ENCODE measurements around the gene TP53BP2. TPM values are rescaled to one million over a fixed set of nuclear protein-coding genes. Genes with fewer than 3 reads are reported as not detected.
"Not testable (repeated sequence)": the region's sequence is repeated elsewhere in the genome, so short reads cannot be mapped to it uniquely, and the experiment has no call there.

The TP53BP2 gene
- total RNA-seq, 2 experiments from 2014 or later = 56.0 to 58.7 TPM

DNA sequence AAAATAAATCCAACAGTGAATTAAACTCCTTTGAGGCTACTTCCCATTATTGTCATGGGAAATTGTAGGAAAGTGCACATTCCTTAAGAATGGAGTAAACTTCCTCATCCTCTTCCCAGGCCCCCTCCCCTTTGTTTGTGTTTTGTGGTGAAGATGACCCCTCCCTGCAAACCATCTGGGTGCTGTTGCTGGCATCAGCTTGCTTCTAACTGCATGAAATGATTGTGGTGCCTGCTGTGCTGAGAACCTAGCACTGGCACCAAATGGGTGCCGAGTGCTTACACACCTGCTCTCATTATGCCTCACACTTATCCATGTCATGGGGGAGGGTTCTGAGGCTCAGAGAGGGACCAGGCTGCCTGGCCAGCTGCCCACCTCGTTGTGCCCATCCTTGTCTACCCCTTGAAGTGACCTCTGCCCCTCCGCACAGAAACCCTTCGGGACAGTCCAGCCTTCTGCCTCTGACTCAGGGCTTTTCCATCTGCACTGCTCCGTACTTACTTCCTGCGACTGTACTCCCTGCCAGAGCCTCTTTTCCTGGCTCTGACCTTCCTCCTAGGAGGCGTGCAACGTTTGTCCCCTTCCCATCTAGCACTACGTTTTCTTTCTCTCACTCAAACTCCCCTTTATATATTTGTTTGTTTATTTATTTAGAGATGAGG, 102.8 kb downstream of the TP53BP2 start:
- H3K4me3 Mint-ChIP-seq = no peak overlapping the region
- POLR2A ChIA-PET = no interaction called here
- H3K9me3 Mint-ChIP-seq = no peaks in the 10 kb centered on the region
- CTCF ChIA-PET = no interaction called here
- peaks cover 2% of the 10 kb centered on the region for H3K36me3 Mint-ChIP-seq
- no peak for DNase-seq
- intact Hi-C loops (cut with micrococcal nuclease) = no loop called here
- no peak overlapping the region for H3K27ac Mint-ChIP-seq
- H3K27me3 Mint-ChIP-seq = no peaks in the 10 kb centered on the region
- peaks cover 12% of the 10 kb centered on the region for H3K4me1 Mint-ChIP-seq (ENCODE audit: low read depth)

DNA sequence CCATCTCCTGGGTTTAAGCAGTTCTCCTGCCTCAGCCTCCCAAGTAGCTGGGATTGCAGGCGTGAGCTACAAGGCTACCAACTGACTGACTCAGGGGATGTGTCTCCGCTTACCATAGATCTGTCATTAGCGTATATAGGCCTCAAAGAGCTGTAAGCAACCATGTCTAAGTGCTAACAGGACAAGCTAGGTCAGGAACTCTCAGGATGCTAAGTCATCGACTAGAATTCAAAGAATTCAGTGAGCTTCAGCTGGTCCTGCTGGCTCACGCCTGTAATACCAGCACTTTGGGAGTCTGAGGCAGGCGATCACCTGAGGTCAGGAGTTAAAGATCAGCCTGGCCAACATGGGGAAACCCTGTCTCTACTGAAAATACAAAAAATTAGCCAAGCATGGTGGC, 103.9 kb downstream of the TP53BP2 start:
- Mint-ChIP-seq H3K9me3 (no peaks in the 10 kb centered on the region), H3K4me1 (ENCODE audit: low read depth) (peaks cover 2% of the 10 kb centered on the region), H3K4me3 (no peak overlapping the region), H3K36me3 (peaks cover 2% of the 10 kb centered on the region), H3K27me3 (no peaks in the 10 kb centered on the region), H3K27ac (peak overlapping the region; percentile 13)
- intact Hi-C loops (cut with micrococcal nuclease) = no loop called here
- no peak for DNase-seq
- CTCF ChIA-PET = interaction anchor here (2.9 kb wide), 1 partner anchor 8 kb away, joined by 20 read pairs; no protein-coding TSS in a partner anchor
- POLR2A ChIA-PET = no interaction called here

- H3K27ac Mint-ChIP-seq; H3K4me1 Mint-ChIP-seq (ENCODE audit: low read depth); H3K36me3 Mint-ChIP-seq; H3K9me3 Mint-ChIP-seq; H3K27me3 Mint-ChIP-seq; intact Hi-C loops (cut with micrococcal nuclease); DNase-seq; H3K4me3 Mint-ChIP-seq: not testable (repeated sequence)
- ChIA-PET CTCF (interaction anchor here (2.9 kb wide), 1 partner anchor 9 kb away, joined by 20 read pairs; no protein-coding TSS in a partner anchor), POLR2A (interaction anchor here (1.2 kb wide), 1 partner anchor 9 kb away, joined by 3 read pairs; no protein-coding TSS in a partner anchor)
These were observed 105.6 kb downstream of the TP53BP2 start for GRCh38 chr1:223740038-223740736.

- ChIA-PET CTCF (interaction anchor here (1.2 to 2.9 kb wide), 2 partner anchors 10 to 41 kb away, joined by 3 to 20 read pairs; no protein-coding TSS in a partner anchor), POLR2A (no interaction called here)
- no peaks in the 10 kb centered on the region for H3K27me3 Mint-ChIP-seq
- intact Hi-C loops (cut with micrococcal nuclease) = no loop called here
- H3K27ac Mint-ChIP-seq = no peak overlapping the region
- no peaks in the 10 kb centered on the region for H3K9me3 Mint-ChIP-seq
- peaks cover 2% of the 10 kb centered on the region for H3K4me1 Mint-ChIP-seq (ENCODE audit: low read depth)
- DNase-seq = no peak
- H3K4me3 Mint-ChIP-seq = no peak overlapping the region
- H3K36me3 Mint-ChIP-seq = peaks cover 2% of the 10 kb centered on the region
These were observed 106.2 kb downstream of the TP53BP2 start for GRCh38 chr1:223739366-223740037.

GRCh38 chr1:223738465-223739365, 107.0 kb downstream of the TP53BP2 start:
- Mint-ChIP-seq H3K27ac (no peak overlapping the region), H3K36me3 (peaks cover 4% of the 10 kb centered on the region), H3K27me3 (no peaks in the 10 kb centered on the region), H3K4me1 (ENCODE audit: low read depth) (peaks cover 6% of the 10 kb centered on the region), H3K4me3 (no peak overlapping the region), H3K9me3 (no peaks in the 10 kb centered on the region)
- no peak for DNase-seq
- CTCF ChIA-PET = interaction anchor here (0.8 to 2.9 kb wide), 6 partner anchors 10 to 43 kb away, joined by 3 to 20 read pairs (median 4); no protein-coding TSS in a partner anchor
- POLR2A ChIA-PET = no interaction called here
- intact Hi-C loops (cut with micrococcal nuclease) = no loop called here

DNA sequence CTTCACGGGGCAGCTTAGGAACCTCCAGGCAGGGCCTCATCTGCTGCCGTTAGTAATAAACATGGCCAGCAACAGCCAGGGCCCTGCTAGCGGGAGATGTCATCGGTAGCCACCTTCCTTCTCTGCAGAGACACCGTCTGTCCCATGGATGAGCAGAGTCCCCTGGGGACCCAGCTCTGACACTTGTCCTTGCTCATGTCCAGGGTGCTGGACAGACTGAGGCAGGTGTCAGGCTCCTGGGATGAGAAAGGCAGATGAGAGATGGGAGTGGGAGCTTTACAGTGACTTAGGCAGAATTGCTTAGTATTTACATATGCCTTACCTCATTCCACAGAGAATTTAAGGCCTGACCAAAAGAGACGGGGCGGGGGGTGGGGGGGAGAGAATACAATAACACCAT, 108.4 kb downstream of the TP53BP2 start:
- intact Hi-C loops (cut with micrococcal nuclease) = no loop called here
- ChIA-PET CTCF (interaction anchor here (0.8 to 2.1 kb wide), 4 partner anchors 12 to 42 kb away, joined by 3 to 10 read pairs (median 4); no protein-coding TSS in a partner anchor), POLR2A (no interaction called here)
- Mint-ChIP-seq H3K27me3 (no peaks in the 10 kb centered on the region), H3K4me1 (ENCODE audit: low read depth) (peaks cover 15% of the 10 kb centered on the region), H3K27ac (no peak overlapping the region), H3K9me3 (no peaks in the 10 kb centered on the region), H3K36me3 (peaks cover 4% of the 10 kb centered on the region), H3K4me3 (no peak overlapping the region)
- no peak for DNase-seq

- CTCF ChIA-PET = interaction anchor here (2.1 kb wide), 1 partner anchor 40 kb away, joined by 6 read pairs; no protein-coding TSS in a partner anchor
- H3K27ac Mint-ChIP-seq; intact Hi-C loops (cut with micrococcal nuclease); H3K4me3 Mint-ChIP-seq; DNase-seq; H3K36me3 Mint-ChIP-seq; H3K27me3 Mint-ChIP-seq; POLR2A ChIA-PET; H3K9me3 Mint-ChIP-seq: not testable (repeated sequence)
- peaks cover 20% of the 10 kb centered on the region for H3K4me1 Mint-ChIP-seq (ENCODE audit: low read depth)
These were observed 109.1 kb downstream of the TP53BP2 start for GRCh38 chr1:223736638-223737037.

GRCh38 chr1:223733898-223734852, 111.6 kb downstream of the TP53BP2 start:
- H3K27ac Mint-ChIP-seq = no peak overlapping the region
- H3K4me3 Mint-ChIP-seq = no peak overlapping the region
- CTCF ChIA-PET = interaction anchor here (1.0 to 1.1 kb wide), 2 partner anchors 15 kb away, joined by 5 to 6 read pairs; no protein-coding TSS in a partner anchor

GRCh38 chr1:223732993-223733798, 112.6 kb downstream of the TP53BP2 start:
- Mint-ChIP-seq H3K27ac (no peak overlapping the region), H3K9me3 (no peaks in the 10 kb centered on the region), H3K36me3 (peaks cover 11% of the 10 kb centered on the region), H3K27me3 (no peaks in the 10 kb centered on the region), H3K4me3 (no peak overlapping the region), H3K4me1 (ENCODE audit: low read depth) (peaks cover 43% of the 10 kb centered on the region)
- DNase-seq = no peak
- CTCF ChIA-PET = interaction anchor here (0.5 to 1.0 kb wide), 2 partner anchors 16 to 597 kb away, joined by 3 to 5 read pairs; no protein-coding TSS in a partner anchor
- intact Hi-C loops (cut with micrococcal nuclease) = no loop called here
- POLR2A ChIA-PET = no interaction called here

More at GRCh38 chr1:223733898-223734852, 111.6 kb downstream of the TP53BP2 start:
- Mint-ChIP-seq H3K27me3 (no peaks in the 10 kb centered on the region), H3K36me3 (peaks cover 8% of the 10 kb centered on the region), H3K9me3 (no peaks in the 10 kb centered on the region), H3K4me1 (ENCODE audit: low read depth) (peaks cover 36% of the 10 kb centered on the region)
- POLR2A ChIA-PET = no interaction called here
- intact Hi-C loops (cut with micrococcal nuclease) = no loop called here
- no peak for DNase-seq

DNA sequence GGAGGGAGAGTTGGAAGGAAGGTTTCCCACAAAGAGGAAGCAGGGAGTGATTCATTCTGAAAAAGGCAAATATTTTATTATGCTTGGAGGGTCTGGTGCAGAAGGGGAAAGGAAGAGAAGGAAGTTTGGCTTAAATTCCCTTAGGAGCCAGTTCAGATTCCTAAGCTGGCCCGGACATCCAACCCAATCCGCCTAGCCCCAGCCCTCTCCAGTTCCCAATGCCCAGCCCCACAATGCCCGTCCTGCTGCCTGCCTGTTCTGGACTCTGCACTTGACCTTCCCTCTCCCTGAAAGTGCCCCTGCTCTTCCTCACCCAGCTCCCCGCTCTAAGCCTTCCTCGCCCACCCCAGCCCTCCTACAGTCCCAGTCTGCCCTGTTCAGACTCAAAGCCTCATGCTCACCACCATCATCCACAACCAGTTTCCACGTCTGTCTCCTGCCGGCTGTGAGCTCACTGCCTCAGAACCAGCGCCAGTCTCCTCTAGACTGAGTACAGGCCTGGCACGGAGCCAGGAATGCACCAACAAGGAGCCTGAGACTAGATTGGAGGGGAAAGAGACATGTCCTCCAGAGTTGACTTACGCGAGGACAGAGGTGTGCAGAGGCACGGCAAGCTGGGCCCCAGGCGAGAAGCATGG, 114.5 kb downstream of the TP53BP2 start:
- ChIA-PET CTCF (no interaction called here), POLR2A (interaction anchor here (0.9 to 1.4 kb wide), 2 partner anchors 18 kb away, joined by 3 read pairs; no protein-coding TSS in a partner anchor)
- no peak for DNase-seq
- Mint-ChIP-seq H3K27ac (peak overlapping the region; percentile 7), H3K4me1 (ENCODE audit: low read depth) (peaks cover 62% of the 10 kb centered on the region), H3K27me3 (no peaks in the 10 kb centered on the region), H3K4me3 (no peak overlapping the region), H3K36me3 (peaks cover 14% of the 10 kb centered on the region), H3K9me3 (no peaks in the 10 kb centered on the region)
- intact Hi-C loops (cut with micrococcal nuclease) = no loop called here

All from activated CD4-positive, alpha-beta memory T cell treated with anti-CD3 and anti-CD28 coated beads for 36 hours (primary cell).